ENCODE data around the gene KCNMA1. TPM values are rescaled to one million over a fixed set of nuclear protein-coding genes. Genes with fewer than 3 reads are reported as not detected.
"Not testable (repeated sequence)": the region's sequence is repeated elsewhere in the genome, so short reads cannot be mapped to it uniquely, and the experiment has no call there.

KCNMA1 gene
- total RNA-seq, 1 donor, result 106 TPM

- peak; percentile 34 for DNase-seq (ENCODE audit: low read depth)
Observed at GRCh38 chr10:77390481-77390891, 247.1 kb downstream of the KCNMA1 start.

GRCh38 chr10:77388571-77389100 is 249.0 kb downstream of the KCNMA1 start:
- no peak overlapping the region for H3K4me3 ChIP-seq (ENCODE audit: low read depth, low read length)
- TF ChIP-seq CTCF (IDR thresholded peaks at IDR 0.05; ENCODE audit: insufficient read depth, low read length), result no peak
- DNase-seq (ENCODE audit: low read depth), result no peak

More at GRCh38 chr10:77390481-77390891, 247.1 kb downstream of the KCNMA1 start:
- no peak for TF ChIP-seq CTCF (IDR thresholded peaks at IDR 0.05; ENCODE audit: insufficient read depth, low read length)
- no peak overlapping the region for H3K4me3 ChIP-seq (ENCODE audit: low read depth, low read length)

- H3K4me3 ChIP-seq (ENCODE audit: low read depth, low read length); DNase-seq (ENCODE audit: low read depth): not testable (repeated sequence)
Observed at GRCh38 chr10:77387701-77388100, 249.9 kb downstream of the KCNMA1 start.

DNA sequence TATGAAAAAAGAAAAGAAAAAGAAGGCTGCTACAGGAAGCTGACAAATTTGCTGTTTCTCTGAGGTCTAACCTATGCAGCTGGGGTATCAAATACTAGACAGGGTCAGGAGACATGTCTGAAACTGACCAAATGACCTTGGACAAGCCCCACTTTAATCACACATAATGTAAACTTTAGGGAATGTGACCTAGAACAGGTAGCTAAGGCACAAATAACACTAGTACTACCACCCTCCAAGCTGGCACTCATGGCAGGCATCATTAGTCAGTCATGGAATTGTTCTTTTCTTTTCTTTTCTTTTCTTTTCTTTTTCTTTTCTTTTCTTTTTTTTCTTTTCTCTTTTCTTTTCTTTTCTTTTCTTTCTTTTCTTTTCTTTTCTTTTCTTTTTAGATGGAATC is 250.4 kb downstream of the KCNMA1 start:
- TF ChIP-seq CTCF (IDR thresholded peaks at IDR 0.05; ENCODE audit: insufficient read depth, low read length), result no peak
- no peak overlapping the region for H3K4me3 ChIP-seq (ENCODE audit: low read depth, low read length)
- DNase-seq (ENCODE audit: low read depth), result no peak

- no peak for TF ChIP-seq CTCF (IDR thresholded peaks at IDR 0.05; ENCODE audit: insufficient read depth, low read length)
- no peak overlapping the region for H3K4me3 ChIP-seq (ENCODE audit: low read depth, low read length)
- DNase-seq (ENCODE audit: low read depth), result peak; percentile 57
Observed at GRCh38 chr10:77386838-77387237, 250.8 kb downstream of the KCNMA1 start.

- no peak for TF ChIP-seq CTCF (IDR thresholded peaks at IDR 0.05; ENCODE audit: insufficient read depth, low read length)
- no peak overlapping the region for H3K4me3 ChIP-seq (ENCODE audit: low read depth, low read length)
- no peak for DNase-seq (ENCODE audit: low read depth)
Observed at GRCh38 chr10:77386365-77386764, 251.2 kb downstream of the KCNMA1 start.

- H3K4me3 ChIP-seq (ENCODE audit: low read depth, low read length), result no peak overlapping the region
- TF ChIP-seq CTCF (IDR thresholded peaks at IDR 0.05; ENCODE audit: insufficient read depth, low read length), result no peak
- no peak for DNase-seq (ENCODE audit: low read depth)
Observed at GRCh38 chr10:77385315-77385714, 252.3 kb downstream of the KCNMA1 start.
